NB4 (cell line): ENCODE measurements around the gene HAUS7.

Experiments
- DNase-seq: peaks from one replicate; pipeline ENCODE4 v3.0.0; 2010; ENCODE audit warnings: low read depth
- H3K4me3 ChIP-seq: one replicate; pipeline ENCODE4 v1.5.1; 2011; ENCODE audit warnings: mild to moderate bottlenecking, low read depth, low read length, moderate library complexity
- MYC ChIP-seq: IDR thresholded peaks from 2 replicates; pipeline ENCODE4 v1.6.1; 2011; ENCODE audit warnings: low read depth, low read length
- POLR2A ChIP-seq: IDR thresholded peaks from 2 replicates; pipeline ENCODE4 v1.6.1; 2011; ENCODE audit warnings: mild to moderate bottlenecking; ENCODE audit not compliant: insufficient read length; ENCODE audit errors: extremely low read depth
- TF ChIP-seq, protein P1 (sequence below): IDR thresholded peaks from one replicate; pipeline ENCODE4 v1.5.1; 2012; ENCODE audit warnings: low read depth, low read length
- TF ChIP-seq, protein P2 (sequence below): IDR thresholded peaks from 2 replicates; pipeline ENCODE4 v1.6.1; 2011; ENCODE audit warnings: low read depth, low read length

The HAUS7 gene

DNA sequence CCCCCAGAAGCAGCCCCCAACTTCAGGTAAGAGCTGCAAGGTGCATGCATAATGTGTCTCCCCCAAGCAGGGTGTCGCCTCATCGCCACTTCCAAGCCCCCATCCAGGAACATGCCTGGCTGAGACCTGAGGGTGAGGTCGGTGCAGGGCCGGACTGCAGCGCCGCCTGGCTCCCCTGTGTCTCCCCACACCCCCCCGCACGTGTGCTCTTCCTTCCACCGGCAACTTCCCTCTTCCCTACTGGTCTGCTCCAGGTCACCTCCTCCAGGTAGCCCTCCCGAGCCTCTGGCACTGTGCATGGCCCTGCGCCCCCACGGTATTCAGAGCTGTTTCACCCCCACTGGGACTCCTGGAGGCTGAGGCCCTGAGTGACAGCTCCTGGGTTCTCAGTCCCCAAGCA, 22.2 kb upstream of the HAUS7 start:
- TF ChIP-seq MYC = no peak
- TF ChIP-seq, protein P1, sequence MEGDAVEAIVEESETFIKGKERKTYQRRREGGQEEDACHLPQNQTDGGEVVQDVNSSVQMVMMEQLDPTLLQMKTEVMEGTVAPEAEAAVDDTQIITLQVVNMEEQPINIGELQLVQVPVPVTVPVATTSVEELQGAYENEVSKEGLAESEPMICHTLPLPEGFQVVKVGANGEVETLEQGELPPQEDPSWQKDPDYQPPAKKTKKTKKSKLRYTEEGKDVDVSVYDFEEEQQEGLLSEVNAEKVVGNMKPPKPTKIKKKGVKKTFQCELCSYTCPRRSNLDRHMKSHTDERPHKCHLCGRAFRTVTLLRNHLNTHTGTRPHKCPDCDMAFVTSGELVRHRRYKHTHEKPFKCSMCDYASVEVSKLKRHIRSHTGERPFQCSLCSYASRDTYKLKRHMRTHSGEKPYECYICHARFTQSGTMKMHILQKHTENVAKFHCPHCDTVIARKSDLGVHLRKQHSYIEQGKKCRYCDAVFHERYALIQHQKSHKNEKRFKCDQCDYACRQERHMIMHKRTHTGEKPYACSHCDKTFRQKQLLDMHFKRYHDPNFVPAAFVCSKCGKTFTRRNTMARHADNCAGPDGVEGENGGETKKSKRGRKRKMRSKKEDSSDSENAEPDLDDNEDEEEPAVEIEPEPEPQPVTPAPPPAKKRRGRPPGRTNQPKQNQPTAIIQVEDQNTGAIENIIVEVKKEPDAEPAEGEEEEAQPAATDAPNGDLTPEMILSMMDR = no peak
- TF ChIP-seq, protein P2, sequence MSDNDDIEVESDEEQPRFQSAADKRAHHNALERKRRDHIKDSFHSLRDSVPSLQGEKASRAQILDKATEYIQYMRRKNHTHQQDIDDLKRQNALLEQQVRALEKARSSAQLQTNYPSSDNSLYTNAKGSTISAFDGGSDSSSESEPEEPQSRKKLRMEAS = no peak
- H3K4me3 ChIP-seq = no peak overlapping the region
- no peak for DNase-seq

DNA sequence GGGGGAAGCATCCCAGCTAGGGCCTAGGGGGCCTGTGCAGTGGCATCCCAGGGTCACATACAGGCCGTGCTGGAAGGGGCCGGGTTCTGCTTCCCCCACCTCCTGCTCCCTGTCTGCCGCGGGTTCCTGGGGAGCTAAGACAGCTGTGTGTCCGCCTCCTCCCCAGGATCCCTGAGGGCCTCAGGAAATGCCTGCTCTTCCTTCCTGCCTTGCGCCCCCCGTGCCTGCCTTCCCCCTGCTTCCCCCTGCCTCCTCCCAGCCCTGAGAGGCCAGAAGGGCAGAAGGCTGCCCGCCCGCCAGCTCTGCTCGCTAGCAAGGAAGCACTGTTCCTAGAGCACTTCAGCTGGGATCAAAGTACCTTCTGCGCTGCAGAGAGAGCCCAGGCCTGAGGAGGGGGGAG, 21.5 kb upstream of the HAUS7 start:
- H3K4me3 ChIP-seq = no peak overlapping the region

DNA sequence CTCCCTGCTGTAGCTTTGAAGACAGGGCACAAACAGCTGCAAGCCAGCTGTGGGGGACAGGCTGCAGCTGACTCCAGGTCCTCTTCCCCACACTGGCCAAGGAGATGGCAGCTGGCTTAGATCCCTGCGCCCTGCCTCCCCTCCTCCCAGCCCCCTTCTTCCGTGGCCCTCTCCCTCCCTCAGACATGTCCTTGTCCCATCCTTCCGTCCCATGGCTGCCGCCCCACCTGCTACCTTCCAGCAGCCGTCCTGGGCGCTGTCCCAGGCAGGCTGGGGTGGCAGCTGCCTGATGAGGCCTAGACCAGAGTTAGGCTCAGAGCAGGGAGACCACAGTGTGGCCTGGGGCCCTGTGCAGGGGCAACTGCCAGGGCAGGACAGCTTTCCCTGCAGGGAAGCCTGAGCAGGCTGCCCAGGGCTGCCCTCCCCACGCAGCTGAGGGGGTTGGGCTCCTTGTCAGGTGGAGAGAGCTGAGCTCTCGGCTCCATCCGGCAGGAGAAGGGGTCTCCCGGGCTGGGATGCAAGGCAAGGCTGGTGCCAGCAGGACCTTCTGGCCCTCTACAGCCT, 21.1 kb upstream of the HAUS7 start:
- no peak overlapping the region for H3K4me3 ChIP-seq
- no peak for DNase-seq
- TF ChIP-seq, protein P1 = no peak
- TF ChIP-seq, protein P2 = no peak
- TF ChIP-seq POLR2A (no peak), MYC (no peak)

More for the DNA sequence above, 21.5 kb upstream of the HAUS7 start:
- TF ChIP-seq, protein P1 = no peak
- TF ChIP-seq MYC (no peak), POLR2A (no peak)
- TF ChIP-seq, protein P2 = no peak
- DNase-seq = no peak

DNA sequence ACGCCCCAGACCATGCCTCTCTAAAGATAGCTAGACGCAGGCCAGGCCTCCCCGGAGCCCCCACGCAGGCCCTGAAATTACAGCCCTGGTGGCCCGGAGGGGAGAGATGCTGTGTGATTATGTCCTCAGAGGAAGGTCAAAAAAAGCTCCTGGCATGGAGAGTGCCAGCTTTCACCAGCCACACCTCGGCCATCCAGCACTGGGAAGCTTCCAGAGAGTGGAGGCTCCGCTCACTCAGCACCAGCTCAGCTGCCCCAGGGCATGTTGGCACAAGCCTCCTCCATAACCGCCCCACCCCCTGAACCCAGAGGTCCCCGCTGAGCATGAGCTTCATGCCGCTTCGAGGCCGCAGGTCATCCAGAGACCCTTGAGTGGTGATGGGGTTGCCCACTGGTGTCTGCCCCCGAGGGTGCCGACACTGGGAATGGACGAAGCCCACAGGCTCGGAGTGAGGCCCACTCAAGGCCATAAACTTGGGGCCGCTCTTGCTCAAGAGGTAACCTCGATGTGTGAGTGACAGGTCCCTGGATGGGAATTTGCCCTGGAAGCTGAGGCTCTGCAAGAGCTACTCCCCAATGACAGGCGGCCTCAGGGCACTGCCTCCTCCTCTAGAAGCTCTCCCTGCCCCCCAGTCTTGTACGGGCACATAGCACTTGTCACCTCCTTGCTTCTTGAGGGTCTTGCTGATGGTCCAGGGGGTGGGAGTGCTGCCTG, 20.0 kb upstream of the HAUS7 start:
- no peak overlapping the region for H3K4me3 ChIP-seq
- DNase-seq = no peak
- TF ChIP-seq, protein P1 = no peak
- TF ChIP-seq POLR2A = no peak
- TF ChIP-seq, protein P2 = no peak
- TF ChIP-seq MYC = no peak

DNA sequence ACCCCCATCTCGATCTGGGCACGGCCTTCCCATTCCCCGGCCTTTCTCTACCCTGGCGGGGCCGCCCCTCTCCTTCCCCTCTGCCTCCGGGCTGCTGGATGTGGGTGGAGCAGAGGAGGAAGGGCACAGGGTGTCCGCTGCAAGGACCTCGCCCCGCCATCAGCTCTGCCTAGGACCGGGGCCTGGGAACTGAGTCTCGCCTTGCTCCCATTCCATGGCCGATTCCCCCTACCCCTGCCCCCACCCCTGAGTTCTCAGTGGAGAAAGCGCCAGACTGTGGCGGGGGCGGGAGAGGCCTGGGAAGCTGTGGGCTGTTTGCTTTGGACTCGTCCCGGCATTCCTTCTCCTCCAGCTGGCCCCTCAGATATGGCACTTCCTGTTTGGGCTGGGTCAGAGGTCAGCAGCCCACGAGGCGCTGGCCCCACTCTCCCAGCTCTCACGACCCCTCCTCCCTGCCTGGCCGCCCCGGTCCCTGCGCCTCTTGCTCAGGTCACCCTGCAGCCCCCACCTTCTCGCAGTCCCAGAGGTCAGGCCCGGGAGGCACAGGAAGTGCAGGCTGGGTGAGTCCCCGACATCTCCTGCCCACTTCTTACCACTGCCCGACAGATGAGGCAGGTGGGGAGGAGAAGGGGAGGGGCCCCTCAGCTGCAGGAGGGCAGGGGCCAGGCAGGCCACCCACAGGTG, 18.0 kb upstream of the HAUS7 start:
- no peak overlapping the region for H3K4me3 ChIP-seq
- TF ChIP-seq, protein P2 = no peak
- no peak for TF ChIP-seq MYC
- TF ChIP-seq, protein P1 = no peak
- no peak for TF ChIP-seq POLR2A
- DNase-seq = no peak
